Activated CD8-positive, alpha-beta memory T cell treated with anti-CD3 and anti-CD28 coated beads, Interleukin-2, amount 50 U/mL, for 1 hour (primary cell): ENCODE data around the gene TMEM106C.

Experiments used
- DNase-seq: peaks from one replicate; pipeline ENCODE4 v3.0.0-alpha.2; 2020; ENCODE audit errors: extremely low read depth

TMEM106C gene

GRCh38 chr12:47979686-47980085 lies 16.3 kb downstream of the TMEM106C start:
- DNase-seq = no peak

GRCh38 chr12:47980197-47980596 lies 16.8 kb downstream of the TMEM106C start:
- no peak for DNase-seq

DNA sequence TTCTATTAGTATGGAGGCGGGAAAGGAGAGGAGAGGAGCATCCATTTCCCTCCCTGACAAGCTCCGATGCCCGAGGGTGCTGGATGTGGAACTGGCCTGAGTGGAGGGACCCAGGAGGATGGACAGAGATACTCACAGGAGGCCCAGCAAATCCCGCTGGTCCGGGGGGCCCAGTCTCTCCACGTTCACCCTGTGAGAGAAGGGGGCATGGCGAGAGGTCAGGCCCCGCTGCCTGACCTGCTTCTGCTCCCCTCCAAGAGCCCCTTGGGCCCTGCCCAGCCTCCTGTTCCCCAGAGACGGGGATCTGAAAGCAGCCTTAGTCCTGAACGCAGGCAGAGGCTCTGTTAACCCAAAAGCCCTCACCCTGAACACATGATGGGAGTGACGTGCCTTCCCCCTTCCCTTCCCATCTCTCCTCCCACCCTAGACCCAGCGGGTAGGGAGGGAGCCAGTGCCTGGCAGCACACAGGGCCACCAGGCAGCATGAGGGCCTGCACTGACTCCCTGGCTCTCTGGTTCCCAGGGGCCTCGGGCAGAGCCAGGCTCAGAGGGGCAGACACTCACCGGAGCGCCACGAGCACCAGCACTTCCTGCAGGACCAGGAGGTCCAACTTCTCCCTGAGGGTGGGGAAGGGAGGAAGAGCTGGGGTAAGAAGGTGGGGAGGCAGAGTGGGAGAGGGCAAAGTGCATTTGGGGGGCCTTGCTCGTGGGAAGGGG lies 17.5 kb downstream of the TMEM106C start:
- no peak for DNase-seq

DNA sequence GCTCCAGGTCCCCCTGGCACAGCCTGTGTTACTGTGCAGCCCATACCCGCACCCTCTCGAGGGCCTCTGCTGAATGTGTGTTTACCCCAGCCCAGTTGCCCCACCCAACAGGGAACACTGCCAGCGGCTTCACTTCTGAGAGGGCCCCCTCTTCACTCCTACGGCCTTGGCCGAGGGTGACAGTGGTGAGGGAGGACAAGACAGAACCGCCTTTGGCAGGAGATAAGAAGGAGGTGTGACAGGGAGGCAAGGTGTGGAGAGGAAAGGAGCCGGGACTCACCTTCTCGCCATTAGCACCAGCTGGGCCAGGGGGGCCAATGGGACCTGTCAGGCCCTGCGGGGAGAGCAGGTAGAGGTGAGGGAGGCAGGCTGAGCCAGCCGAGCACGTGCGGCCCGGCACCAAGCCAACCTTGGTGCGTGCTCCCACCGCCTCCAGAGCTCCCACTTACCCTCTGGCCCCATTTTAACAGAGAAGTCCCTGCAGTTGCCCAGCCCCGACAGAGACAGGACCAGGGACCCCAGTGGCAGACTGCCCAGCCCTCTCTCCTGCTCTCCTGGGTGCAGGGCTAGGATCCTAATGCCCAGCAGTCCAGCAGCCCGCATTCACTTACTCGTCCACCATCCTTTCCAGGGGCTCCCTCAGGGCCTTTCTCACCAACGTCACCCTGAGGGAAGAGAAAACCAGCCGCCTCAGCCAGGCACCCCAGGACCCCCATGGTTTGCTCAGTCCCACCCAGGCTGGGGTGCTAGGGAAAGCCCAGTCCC lies 18.3 kb downstream of the TMEM106C start:
- DNase-seq = no peak

- DNase-seq = no peak
These were observed 18.9 kb downstream of the TMEM106C start for GRCh38 chr12:47982311-47982710.

DNA sequence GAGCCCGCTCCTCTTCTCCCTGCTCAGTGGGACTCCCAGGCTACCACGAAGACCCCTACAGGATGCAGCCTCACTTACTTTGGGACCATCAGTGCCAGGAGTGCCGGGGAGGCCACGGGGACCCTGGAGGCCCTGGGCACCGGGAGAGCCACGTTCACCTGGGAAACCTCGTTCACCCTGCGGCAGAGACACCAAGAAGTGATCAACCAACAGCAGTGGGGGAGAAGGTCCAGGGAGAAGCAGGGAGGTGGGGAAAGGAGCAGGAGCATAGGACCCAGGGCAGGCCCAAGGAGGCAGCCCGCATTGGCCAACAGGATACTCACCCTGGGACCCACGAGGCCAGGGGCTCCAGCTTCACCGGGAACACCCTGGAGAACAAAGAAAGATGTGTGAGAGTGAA lies 19.4 kb downstream of the TMEM106C start:
- no peak for DNase-seq

DNA sequence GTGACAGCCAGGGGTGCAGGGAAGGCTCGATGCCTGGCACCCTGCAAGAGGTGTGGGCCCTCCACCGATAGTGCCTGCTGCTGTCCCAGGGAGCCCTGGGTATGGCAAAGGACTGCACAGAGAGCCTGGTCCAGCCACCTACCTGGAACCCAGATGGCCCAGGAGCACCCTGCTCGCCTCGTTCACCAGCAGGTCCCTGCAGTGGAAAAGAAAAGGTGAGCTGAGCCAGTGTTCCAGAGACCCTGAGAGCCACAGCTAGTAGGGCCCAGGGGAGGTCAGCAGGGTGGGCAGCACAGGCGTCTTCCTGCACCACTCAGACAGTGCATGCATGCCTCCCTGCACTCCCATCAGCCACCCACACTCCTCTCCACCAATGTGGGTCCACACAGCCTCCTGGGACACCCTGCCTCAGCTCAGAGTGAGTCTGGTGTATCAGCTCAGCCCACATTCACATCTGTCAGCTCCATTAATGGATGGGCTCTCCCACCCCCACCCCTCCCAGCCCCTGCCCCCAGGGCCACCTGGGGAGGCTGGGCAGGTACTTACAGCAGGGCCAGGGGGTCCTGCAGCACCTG lies 20.2 kb downstream of the TMEM106C start:
- DNase-seq = no peak

- DNase-seq = no peak
These were observed 21.0 kb downstream of the TMEM106C start for GRCh38 chr12:47984331-47984801.

- no peak for DNase-seq
These were observed 22.3 kb downstream of the TMEM106C start for GRCh38 chr12:47985596-47986290.

- no peak for DNase-seq
These were observed 22.9 kb downstream of the TMEM106C start for GRCh38 chr12:47986291-47986660.

GRCh38 chr12:47986832-47987231 lies 23.4 kb downstream of the TMEM106C start:
- DNase-seq = no peak

- DNase-seq = no peak
These were observed 24.1 kb downstream of the TMEM106C start for GRCh38 chr12:47987411-47988072.

DNA sequence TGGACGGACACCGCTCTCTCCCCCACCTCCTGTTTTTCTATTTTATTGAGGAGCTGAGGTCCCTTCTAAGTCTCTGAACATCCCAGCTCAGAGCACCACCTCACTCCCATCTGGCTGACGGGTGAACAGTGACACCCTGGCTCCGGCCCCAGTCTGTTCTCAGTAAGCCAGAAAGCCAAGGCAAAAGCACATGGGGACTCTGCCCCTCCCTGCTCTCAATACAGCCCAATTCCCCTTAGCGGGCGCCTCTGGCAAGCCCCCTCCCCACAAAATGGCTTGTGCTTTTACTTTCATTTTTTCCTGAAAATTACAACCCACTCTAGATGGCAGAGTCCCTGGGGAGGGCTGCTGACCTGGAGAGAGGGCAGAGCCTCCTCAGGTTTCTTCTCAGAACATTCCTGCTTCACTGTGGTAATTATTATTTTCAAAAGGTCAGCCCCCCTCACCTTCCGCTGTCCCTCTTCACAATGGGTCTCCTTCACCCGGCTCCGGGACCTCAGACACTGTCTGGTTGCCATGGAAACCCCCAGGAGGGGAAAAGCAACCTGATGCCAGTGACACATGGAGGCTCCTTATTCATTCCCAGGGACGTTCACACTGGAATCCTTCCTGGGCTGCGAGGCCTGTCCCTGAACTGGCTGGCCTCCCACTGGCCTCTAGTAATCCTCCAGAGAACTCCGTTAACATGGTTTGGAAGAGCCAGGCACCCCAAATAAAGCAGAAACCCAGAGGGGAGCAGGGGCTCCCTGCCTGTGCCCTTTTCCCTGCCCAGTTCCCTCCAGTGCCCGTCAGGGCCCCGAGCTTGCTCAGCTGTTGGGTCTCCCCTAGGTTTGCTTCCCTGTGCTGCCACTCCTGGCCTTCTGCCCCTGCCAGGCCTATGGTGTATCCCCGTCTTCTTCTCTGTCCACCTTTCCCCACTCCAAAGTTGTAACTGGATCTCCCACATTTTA lies 25.0 kb downstream of the TMEM106C start:
- DNase-seq = no peak

DNA sequence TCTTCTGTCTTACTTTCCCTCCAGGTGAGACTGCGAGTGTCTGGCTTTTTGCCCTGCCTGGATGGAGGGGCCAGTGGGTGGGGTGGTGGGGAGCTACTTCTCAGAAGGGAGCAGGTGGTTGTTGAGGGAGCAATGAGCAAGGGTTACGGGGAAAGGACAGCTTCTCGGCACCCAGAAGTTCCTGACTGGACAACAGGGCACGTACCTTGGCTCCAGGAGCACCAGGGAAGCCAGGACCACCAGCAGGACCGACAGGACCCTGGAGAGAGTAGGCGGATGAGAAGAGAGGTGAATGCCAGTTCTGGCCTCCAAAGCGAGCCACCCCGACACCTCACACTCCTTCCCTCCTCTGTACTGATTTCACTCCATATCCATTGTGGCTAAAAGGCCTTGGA lies 25.6 kb downstream of the TMEM106C start:
- DNase-seq = no peak

GRCh38 chr12:47989666-47990065 lies 26.3 kb downstream of the TMEM106C start:
- DNase-seq = no peak

- no peak for DNase-seq
These were observed 27.1 kb downstream of the TMEM106C start for GRCh38 chr12:47990351-47991105.

DNA sequence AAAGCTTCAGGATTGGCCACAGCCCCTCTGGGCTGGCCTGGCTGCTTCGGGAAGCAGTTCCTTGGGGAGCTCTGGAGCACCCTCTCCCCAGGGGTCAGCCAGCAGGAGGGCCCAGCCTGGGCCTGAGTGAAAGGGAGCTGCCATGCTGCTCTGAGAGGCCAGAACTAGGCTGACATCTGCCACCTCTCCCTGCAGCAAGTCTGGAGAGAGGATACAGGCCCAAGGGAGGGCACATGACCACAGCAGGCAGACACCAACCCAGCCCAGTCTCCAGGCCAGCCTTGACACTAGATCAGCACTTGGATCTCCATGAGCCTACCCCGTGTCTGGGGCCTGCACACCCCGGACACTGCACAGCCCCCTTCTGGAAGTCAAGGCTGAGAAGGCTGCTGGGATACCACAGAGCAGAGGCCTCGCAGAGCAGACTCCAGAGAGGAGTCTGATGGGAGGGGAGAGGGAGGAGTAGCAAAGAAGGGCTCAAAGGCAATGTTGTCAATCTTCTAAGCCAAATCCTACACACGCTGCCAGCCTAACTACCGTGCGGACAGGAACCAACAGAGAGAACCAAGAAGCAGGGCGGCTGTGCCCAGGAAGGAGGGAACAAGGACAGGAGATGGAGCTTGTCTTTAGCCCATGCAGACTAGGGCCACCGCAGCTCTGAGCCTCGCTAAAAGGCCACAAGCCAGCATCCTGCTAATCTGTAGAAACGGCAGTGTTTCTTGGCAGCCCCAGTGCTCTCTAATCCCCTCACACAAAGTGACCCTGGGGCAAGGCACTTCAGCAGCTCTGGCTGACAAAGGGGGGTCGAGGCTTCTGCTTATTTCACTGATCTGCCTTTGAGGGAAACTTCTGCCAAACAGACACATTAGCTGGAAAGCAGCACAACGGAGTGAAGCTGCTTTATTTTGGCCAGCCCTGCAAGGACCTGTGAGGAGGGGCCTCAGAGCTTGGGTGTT lies 28.0 kb downstream of the TMEM106C start:
- no peak for DNase-seq

DNA sequence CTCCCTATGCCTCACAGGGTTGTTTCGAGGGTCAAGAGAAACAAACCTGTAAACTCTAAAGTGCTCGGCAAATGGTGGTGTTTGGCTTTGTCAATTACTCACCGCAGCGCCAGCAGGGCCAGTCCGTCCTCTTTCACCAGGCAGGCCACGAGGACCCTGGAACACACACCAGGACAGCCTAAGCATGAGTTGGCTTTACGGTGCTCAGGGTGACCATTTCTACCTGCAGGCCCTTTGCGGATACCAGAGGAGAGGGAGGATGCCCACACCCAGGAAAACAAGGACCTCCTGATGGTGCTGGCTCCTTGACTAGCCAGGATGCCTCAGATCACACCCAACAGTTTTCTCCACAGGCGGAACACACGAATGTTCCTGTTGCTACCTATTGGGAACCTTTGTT lies 29.4 kb downstream of the TMEM106C start:
- no peak for DNase-seq

- DNase-seq = no peak
These were observed 30.1 kb downstream of the TMEM106C start for GRCh38 chr12:47993491-47993890.
